Omental fat pad (tissue), 4 donors: Measurements from ENCODE around the gene DCUN1D2. TPM values are rescaled to one million over a fixed set of nuclear protein-coding genes. Genes with fewer than 3 reads are reported as not detected.

Experiments used
- ATAC-seq: fragments of 150-250 bp; one replicate; pipeline ENCODE4 v1.9.1; 2016; ENCODE audit warnings: mild to moderate bottlenecking, moderate library complexity; ENCODE audit not compliant: low FRiP score
- DNase-seq: peaks from one replicate; pipeline ENCODE4 v3.0.0-alpha.2; 2019; ENCODE audit warnings: low spot score
- CTCF ChIP-seq, 3 donors: fragments of 450-650 bp; IDR thresholded peaks; one replicate each; pipeline ENCODE4 v1.5.1; 2016 to 2017; ENCODE audit warnings: antibody characterized with exemption in 3 of 3, mild to moderate bottlenecking in 3 of 3, moderate library complexity in 2 of 3
- total RNA-seq, 4 donors: library from RNA; depleted of rRNA; stranded (reverse); fragments of >200 nt; gene quantifications; one replicate each; pipeline ENCODE4 v1.1.0, GENCODE V29; 2016

The DCUN1D2 gene
- total RNA-seq, 4 donors from 2014 or later: 10.9 to 28.4 (median 14.5) TPM

- ATAC-seq: no peak
- TF ChIP-seq CTCF (IDR thresholded peaks at IDR 0.05): no peak
- no peak for DNase-seq
Observed at GRCh38 chr13:113536461-113537110, 46.1 kb upstream of the DCUN1D2 start.

GRCh38 chr13:113535381-113535781, 44.9 kb upstream of the DCUN1D2 start:
- TF ChIP-seq CTCF (IDR thresholded peaks at IDR 0.05): no peak
- DNase-seq: no peak
- ATAC-seq: no peak

GRCh38 chr13:113534236-113534860, 43.8 kb upstream of the DCUN1D2 start:
- DNase-seq: no peak
- no peak for ATAC-seq
- TF ChIP-seq CTCF (IDR thresholded peaks at IDR 0.05): no peak

- DNase-seq: no peak
- no peak for ATAC-seq
- TF ChIP-seq CTCF (IDR thresholded peaks at IDR 0.05): no peak
Observed at GRCh38 chr13:113533161-113533840, 42.8 kb upstream of the DCUN1D2 start.

GRCh38 chr13:113532156-113532806, 41.8 kb upstream of the DCUN1D2 start:
- ATAC-seq (no peak), DNase-seq (no peak)
- no peak for TF ChIP-seq CTCF (IDR thresholded peaks at IDR 0.05)

- ATAC-seq (no peak), DNase-seq (no peak)
- no peak for TF ChIP-seq CTCF (IDR thresholded peaks at IDR 0.05)
Observed at GRCh38 chr13:113531041-113531873, 40.7 kb upstream of the DCUN1D2 start.
